ENCODE results near the gene PLA2G10. TPM values are rescaled to one million over a fixed set of nuclear protein-coding genes. Genes with fewer than 3 reads are reported as not detected.
A peak's percentile ranks its signal among the peaks of the same experiment; 100 is the strongest.
"Not testable (repeated sequence)": the region's sequence is repeated elsewhere in the genome, so short reads cannot be mapped to it uniquely, and the experiment has no call there.

The PLA2G10 gene, protein sequence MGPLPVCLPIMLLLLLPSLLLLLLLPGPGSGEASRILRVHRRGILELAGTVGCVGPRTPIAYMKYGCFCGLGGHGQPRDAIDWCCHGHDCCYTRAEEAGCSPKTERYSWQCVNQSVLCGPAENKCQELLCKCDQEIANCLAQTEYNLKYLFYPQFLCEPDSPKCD
- total RNA-seq: not detected in 2 replicates

DNA sequence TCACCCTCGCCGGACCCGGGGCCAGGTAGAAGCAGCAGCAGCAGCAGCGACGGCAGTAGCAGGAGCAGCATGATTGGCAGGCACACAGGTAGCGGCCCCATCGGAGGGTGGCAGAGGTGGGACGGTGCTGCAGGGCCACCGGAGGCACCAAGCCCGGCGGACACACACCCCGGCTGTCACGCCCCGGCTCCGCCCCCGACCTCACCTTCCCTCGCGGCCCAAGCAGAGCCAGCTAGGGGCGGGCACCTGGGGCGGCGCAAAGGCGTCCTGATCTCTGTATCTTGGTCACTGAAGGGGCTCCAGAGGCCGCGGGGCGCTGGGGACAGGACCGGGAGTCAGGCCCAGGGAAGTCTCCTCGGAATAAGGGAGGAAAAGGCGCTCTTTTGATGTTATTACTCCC lies at the start of gene PLA2G10:
Gene PLA2G10 (minus strand): TSS at position 180 of the 400 bp plus-strand sequence. CDS start 79 bp downstream, at position 101.
- not testable (repeated sequence) for DNase-seq (ENCODE audit: low read depth)

DNA sequence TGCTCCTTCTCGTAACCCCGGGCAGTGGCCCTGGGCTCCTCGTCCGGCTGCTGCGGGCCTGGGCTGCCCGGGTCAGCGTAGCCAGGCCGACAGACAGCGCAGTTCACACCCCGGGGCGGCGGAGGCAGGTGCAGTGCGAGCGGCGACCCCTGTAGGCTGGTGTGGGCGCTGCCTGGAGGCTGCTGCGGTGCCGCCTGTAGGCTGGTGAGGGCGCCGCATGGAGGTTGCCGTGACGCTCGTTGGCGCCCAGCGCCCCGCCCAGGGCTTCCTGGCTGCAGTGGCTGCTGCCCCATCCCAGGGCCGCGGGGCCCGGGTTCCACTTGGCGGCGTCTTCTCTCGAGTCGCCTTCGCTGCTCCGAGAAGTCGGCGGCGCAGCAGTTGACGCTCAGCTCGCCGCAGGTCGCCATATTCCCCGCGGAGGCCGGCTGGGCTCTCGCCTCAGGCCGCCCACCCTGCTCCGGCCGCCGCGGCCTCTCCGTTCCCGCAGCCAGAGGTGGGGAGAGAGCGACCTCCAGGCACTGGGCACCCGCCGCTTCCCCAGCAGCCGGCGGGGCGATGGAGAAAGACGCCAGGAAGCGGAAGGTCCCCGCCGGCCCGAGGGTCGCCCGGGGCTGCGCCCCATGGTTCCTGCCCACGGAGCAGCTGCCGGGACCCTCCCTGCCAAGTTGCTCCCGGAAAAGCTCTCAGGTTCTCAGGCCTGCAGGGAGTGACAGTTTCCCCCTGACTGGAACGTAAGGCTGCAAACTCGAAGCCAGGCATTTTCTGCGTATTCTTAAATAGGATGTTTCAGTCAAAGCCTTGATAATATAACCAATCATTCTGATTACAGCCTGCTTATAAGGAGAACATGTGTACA lies 48.4 kb upstream of the PLA2G10 start, which contains the start of gene NPIPA2:
Gene NPIPA2 (plus strand): TSS at position 261 of the 856 bp plus-strand sequence. CDS start 5,533 bp downstream, outside the sequence.
- not testable (repeated sequence) for DNase-seq (ENCODE audit: low read depth)

DNA sequence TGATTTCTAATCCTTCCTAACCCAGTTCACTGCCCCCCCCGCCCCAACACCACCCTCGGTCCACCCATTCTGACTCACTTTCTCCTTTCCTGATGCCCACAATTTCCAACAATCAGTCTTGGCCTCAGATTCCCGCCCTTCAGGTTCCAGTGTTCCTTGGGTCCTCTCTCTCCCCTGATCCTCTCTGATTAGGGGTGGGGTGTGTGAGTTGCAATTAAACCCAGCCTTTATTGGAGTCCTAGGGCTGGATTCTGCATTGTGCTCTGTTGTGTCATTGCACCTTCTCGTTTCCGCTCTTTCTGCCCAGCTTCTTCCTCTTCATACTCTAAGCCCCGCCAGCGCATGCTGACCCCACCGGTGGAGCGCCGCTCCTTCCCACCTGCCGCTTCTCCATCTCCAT lies 47.7 kb upstream of the PLA2G10 start:
- DNase-seq (ENCODE audit: low read depth): not testable (repeated sequence)

DNA sequence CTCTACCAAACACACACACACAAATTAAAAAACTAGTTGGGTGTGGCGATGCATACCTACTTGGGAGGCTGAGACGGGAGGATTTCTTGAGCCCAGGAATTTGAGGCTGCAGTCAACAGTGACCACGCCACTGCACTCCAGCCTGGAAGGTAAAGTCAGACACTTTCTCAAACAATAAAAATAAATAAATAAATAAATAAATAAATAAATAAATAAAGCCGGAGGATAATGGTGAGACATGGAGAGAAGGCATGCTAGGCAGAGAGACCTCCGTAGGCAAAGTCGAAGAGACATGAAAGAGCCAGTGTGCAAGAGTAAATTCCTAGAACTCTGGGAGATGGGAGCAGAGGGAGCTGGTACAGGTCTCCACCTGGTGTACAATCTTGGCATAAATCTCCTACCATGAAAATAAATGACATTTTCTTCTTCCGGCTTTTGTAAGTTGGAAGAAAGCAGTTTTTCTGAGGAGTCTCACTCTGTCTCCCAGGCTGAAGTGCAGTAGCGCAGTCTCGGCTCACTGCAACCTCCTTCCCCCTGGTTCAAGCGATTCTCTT lies 46.8 kb upstream of the PLA2G10 start:
- not testable (repeated sequence) for DNase-seq (ENCODE audit: low read depth)

DNA sequence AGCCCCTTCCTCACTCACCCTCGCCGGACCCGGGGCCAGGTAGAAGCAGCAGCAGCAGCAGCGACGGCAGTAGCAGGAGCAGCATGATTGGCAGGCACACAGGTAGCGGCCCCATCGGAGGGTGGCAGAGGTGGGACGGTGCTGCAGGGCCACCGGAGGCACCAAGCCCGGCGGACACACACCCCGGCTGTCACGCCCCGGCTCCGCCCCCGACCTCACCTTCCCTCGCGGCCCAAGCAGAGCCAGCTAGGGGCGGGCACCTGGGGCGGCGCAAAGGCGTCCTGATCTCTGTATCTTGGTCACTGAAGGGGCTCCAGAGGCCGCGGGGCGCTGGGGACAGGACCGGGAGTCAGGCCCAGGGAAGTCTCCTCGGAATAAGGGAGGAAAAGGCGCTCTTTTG lies 39.1 kb upstream of the PLA2G10 start:
- not testable (repeated sequence) for DNase-seq (ENCODE audit: low read depth)

DNA sequence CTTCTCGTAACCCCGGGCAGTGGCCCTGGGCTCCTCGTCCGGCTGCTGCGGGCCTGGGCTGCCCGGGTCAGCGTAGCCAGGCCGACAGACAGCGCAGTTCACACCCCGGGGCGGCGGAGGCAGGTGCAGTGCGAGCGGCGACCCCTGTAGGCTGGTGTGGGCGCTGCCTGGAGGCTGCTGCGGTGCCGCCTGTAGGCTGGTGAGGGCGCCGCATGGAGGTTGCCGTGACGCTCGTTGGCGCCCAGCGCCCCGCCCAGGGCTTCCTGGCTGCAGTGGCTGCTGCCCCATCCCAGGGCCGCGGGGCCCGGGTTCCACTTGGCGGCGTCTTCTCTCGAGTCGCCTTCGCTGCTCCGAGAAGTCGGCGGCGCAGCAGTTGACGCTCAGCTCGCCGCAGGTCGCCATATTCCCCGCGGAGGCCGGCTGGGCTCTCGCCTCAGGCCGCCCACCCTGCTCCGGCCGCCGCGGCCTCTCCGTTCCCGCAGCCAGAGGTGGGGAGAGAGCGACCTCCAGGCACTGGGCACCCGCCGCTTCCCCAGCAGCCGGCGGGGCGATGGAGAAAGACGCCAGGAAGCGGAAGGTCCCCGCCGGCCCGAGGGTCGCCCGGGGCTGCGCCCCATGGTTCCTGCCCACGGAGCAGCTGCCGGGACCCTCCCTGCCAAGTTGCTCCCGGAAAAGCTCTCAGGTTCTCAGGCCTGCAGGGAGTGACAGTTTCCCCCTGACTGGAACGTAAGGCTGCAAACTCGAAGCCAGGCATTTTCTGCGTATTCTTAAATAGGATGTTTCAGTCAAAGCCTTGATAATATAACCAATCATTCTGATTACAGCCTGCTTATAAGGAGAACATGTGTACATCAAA lies 9.3 kb upstream of the PLA2G10 start, which contains the start of gene NPIPA3:
Gene NPIPA3 (plus strand): TSS at position 256 of the 856 bp plus-strand sequence. CDS start 5,533 bp downstream, outside the sequence.
- not testable (repeated sequence) for DNase-seq (ENCODE audit: low read depth)

DNA sequence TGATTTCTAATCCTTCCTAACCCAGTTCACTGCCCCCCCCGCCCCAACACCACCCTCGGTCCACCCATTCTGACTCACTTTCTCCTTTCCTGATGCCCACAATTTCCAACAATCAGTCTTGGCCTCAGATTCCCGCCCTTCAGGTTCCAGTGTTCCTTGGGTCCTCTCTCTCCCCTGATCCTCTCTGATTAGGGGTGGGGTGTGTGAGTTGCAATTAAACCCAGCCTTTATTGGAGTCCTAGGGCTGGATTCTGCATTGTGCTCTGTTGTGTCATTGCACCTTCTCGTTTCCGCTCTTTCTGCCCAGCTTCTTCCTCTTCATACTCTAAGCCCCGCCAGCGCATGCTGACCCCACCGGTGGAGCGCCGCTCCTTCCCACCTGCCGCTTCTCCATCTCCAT lies 8.6 kb upstream of the PLA2G10 start:
- not testable (repeated sequence) for DNase-seq (ENCODE audit: low read depth)

DNA sequence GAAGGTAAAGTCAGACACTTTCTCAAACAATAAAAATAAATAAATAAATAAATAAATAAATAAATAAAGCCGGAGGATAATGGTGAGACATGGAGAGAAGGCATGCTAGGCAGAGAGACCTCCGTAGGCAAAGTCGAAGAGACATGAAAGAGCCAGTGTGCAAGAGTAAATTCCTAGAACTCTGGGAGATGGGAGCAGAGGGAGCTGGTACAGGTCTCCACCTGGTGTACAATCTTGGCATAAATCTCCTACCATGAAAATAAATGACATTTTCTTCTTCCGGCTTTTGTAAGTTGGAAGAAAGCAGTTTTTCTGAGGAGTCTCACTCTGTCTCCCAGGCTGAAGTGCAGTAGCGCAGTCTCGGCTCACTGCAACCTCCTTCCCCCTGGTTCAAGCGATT lies 7.8 kb upstream of the PLA2G10 start:
- DNase-seq (ENCODE audit: low read depth): not testable (repeated sequence)

DNA sequence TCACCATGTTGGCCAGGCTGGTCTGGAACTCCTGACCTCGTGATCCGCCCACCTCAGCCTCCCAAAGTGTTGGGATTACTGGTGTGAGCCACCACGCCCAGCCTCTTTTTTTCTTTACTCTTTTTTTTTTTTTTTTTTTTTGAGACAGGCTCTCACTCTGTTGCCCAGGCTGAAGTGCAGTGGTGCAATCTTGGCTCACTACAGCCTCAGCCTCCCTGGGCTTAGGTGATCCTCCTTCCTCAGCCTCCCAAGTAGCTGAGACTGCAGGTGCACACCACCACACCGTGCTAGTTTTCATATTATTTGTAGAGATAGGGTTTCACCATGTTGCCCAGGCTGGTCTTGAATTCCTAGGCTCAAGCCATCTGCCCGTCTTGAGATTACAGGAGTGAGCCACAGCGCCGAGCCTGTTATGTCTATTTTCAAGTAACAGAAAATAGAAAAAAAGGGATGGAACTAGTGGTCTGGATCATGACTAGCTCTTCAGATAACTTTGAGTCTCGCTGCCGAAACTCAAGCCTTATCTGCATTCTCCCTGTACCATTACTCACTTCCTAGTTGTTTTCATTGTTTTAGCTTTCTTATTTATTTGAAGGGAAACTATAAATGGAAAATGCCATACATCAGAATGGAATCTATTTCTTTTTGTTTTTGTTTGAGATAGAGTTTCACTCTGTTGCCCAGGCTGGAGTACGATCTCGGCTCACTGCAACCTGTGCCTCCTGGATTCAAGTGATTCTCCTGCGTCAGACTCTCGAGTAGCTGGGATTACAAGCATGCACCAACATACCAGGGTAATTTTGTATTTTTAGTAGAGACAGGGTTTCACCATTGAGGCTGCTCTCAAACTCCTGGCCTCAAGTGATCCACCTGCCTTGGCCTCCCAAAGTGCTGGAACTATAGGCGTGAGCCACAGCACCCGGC lies 8.0 kb downstream of the PLA2G10 start:
- DNase-seq (ENCODE audit: low read depth): not testable (repeated sequence)

DNA sequence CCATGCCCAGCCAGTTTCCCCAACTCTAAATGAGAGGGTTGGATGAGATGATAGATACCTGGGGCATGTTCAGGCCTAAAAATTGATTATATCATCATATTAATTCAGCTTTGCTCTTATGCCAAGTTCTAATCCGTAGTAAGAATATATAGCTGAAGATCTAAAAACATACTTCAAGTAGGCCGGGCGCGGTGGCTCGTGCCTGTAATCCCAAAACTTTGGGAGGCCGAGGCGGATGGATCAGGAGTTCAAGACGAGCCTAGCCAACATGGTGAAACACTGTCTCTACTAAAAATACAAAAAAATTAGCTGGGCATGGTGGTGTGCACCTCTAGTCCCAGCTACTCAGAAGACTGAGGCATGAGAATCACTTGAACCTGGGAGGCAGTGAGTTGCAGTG lies 12.0 kb downstream of the PLA2G10 start:
- no peak for DNase-seq (ENCODE audit: low read depth)

DNA sequence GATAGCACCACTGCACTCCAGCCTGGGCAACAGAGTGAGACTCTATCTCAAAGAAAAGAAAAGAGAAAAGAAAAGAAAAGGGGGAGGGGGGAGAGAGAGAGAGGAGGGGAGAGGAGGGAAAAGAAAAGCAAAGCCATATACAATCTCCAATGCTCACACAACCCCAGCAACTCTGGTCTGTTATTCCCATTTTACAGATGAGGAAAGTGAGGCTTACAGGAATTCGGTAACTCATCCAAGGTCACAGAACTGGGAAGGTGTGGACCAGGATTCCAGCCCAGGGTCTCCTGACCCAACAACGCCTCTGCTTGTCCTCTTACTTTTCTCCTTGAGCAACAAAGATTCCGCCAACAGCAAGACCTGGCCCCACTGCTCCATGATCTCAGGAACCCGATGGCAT lies 13.0 kb downstream of the PLA2G10 start:
- DNase-seq (ENCODE audit: low read depth): no peak

DNA sequence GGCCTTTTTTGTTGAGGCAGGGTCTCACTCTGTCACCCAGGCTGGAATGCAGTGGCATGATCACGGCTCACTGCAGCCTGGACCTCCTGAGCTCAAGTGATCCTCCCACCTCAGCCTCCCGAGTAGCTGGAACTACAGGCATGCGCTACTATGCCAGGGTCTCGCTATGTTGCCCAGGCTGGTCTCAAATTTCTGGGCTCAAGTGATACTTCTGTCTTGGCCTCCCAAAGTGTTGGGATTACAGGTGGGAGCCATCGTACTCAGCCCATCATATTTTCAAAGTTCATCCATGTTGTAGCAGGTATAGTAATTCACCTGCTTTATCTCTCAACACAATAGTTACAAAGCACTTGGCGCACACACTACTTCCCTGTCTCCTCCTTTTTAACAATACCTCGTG lies 13.7 kb downstream of the PLA2G10 start:
- DNase-seq (ENCODE audit: low read depth): not testable (repeated sequence)

DNA sequence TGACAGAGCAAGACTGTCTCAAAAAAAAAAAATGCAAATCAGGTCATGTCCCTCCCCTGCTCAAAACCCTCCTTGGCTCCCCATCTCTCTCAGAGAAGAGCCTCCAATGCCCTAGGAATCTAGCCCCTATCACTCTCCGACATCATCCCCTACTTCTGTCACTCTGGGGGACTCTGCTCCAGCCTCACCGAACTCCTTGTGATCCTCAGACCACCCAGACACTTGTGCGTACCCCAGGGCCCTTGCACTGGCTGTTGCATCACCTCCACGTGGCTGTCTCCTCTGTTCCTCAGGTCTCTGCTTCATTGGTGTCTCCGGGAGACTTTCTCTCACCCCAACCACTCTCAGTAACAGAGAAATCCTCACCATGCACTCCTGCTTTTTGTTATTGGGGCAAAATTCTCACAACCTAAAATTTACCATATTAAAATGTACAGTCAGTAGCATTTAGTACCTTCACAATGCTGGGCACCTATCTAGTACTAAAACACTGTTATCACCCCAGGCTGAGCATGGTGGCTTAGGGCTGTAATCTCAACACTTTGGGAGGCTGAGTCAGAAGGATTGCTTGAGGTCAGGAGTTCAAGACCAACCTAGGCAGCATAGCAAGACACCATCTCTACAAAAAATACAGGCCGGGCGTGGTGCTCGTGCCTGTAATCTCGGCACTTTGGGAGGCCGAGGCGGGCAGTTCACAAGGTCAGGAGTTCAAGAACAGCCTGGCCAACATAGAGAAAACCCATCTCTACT lies 15.2 kb downstream of the PLA2G10 start:
- DNase-seq (ENCODE audit: low read depth): no peak

DNA sequence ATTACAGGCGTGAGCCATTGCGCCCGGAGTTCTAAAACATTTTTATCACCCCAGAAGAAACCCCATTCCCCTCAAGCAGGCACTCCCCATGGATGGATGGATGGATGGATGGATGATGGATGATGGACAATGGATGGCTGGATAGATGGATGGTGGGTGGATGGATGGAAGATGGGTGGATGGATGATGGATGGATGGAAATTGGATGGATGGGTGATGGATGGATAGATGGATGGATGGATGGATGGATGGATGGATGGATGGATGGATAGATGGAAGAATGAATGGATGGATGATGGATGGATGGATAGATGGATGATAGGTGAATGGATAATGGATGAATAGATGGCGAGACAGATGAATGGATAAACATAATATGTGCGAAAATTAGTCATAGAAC lies 16.5 kb downstream of the PLA2G10 start:
- no peak for DNase-seq (ENCODE audit: low read depth)

DNA sequence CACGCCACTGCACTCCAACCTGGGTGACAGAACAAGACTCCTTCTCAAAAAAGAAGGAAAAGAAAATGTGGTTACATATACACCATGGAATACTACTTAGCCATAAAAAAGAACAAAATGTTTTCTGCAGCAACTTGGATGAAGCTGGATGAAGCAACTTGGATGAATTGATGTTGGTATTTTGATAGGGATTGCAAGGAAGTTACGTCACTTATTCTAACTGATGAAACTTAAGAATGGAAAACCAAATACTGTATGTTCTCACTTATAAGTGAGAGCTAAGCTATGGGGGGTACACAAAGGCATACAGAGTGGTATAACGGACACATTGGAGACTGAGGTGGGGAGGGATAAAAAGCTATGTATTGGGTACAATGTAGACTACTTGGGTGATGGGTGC lies 17.5 kb downstream of the PLA2G10 start:
- no peak for DNase-seq (ENCODE audit: low read depth)

DNA sequence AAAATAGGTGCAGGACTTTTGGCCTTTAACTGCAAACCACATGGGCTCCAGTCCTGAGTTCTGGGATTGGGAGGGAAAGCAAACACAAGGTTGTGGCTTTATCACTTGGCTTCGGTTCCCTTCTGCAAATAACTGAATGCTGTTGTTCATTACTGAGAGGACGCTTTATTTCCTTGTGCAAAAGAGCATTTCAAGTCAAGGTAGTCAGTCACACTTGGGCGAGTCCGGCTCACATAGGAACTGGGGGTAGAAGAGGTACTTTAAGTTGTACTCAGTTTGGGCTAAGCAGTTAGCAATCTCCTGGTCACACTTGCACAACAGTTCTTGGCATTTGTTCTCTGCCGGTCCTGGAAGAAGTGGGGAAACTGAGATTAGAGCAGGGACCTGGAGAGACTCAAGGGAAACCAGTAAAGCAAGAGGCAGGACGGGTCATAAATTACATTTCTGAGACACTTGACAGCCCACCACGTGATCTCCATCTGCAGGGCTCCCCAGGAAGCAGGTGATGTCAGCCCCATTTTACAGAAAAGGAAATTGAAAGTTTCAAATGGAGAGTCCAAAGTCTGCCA lies 21.6 kb downstream of the PLA2G10 start:
- peak; percentile 60 for DNase-seq (ENCODE audit: low read depth)

DNA sequence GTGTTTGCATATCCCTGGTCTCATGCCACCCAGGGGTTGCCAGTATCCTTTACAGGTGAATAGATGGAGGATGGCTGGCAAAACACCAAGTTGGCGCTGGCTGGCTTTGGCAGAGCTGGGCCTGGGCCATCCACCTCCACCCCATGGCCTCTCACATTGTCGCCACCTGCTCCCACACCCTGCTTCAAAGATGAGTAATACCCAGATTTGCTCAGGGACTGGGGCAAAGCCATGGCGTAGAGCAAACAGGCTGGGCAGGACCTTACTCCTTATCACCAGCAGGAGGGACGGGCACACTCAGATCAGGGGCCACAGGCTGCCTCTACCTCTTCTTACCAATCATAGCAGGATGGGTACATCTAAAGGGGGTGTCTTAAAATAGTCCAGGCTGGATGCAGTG lies 24.3 kb downstream of the PLA2G10 start:
- no peak for DNase-seq (ENCODE audit: low read depth)

DNA sequence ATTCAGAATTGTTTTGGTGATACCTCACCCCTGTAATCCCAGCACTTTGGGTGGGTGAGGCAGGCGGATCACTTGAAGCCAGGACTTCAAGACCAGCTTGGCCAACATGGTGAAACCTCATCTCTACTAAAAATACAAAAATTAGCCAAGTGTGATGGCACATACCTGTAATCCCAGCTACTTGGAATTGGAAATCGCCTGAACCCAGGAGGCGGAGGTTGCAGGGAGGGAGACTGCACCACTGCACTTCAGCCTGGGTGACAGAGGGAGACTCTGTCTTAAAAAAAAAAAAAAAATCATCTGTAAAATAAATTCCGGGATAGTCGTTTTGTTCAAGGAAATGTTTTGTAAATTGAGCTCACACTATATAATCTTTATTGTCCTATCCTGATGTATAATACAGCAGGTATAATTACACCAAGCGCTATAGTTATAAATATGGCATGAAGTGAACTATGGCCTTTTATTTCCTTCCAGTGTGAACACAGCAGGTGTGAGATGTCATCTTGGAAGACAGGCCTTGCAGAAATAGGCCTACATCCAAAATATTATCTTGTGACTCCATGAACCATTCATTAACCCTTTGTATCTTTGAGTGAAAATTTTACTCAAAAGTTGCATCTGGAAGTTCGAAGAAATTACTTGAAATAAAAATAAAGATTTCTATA lies 25.4 kb downstream of the PLA2G10 start:
- no peak for DNase-seq (ENCODE audit: low read depth)
